Bone marrow (tissue), 2 donors: ENCODE results near the gene RBMS1.
"Not testable (repeated sequence)": the region's sequence is repeated elsewhere in the genome, so short reads cannot be mapped to it uniquely, and the experiment has no call there.

Experiments
- DNase-seq, 2 donors: peaks; one replicate each; lab custom pipeline; 2025; lab: John Stamatoyannopoulos, UW

RBMS1 gene

GRCh38 chr2:160469621-160470204 lies 23.9 kb downstream of the RBMS1 start:
- DNase-seq, result no peak

GRCh38 chr2:160469164-160469563 lies 24.4 kb downstream of the RBMS1 start:
- DNase-seq, result no peak

GRCh38 chr2:160467086-160467485 lies 26.5 kb downstream of the RBMS1 start:
- no peak for DNase-seq

GRCh38 chr2:160465406-160465805 lies 28.2 kb downstream of the RBMS1 start:
- DNase-seq, result no peak

GRCh38 chr2:160465002-160465401 lies 28.6 kb downstream of the RBMS1 start:
- no peak for DNase-seq

- no peak for DNase-seq
These were observed 29.6 kb downstream of the RBMS1 start for GRCh38 chr2:160464017-160464416.

GRCh38 chr2:160463245-160463644 lies 30.4 kb downstream of the RBMS1 start:
- DNase-seq, result no peak

GRCh38 chr2:160460333-160460731 lies 33.3 kb downstream of the RBMS1 start:
- no peak for DNase-seq

GRCh38 chr2:160459538-160460332 lies 33.9 kb downstream of the RBMS1 start:
- no peak for DNase-seq

GRCh38 chr2:160458718-160459453 lies 34.7 kb downstream of the RBMS1 start:
- DNase-seq, result no peak

GRCh38 chr2:160457588-160457987 lies 36.0 kb downstream of the RBMS1 start:
- no peak for DNase-seq

- no peak for DNase-seq
These were observed 39.4 kb downstream of the RBMS1 start for GRCh38 chr2:160454070-160454797.

GRCh38 chr2:160453111-160453820 lies 40.3 kb downstream of the RBMS1 start:
- DNase-seq, result no peak

GRCh38 chr2:160450486-160450885 lies 43.1 kb downstream of the RBMS1 start:
- no peak for DNase-seq

- not testable (repeated sequence) for DNase-seq
These were observed 44.8 kb downstream of the RBMS1 start for GRCh38 chr2:160448821-160449220.

GRCh38 chr2:160445673-160446072 lies 47.9 kb downstream of the RBMS1 start:
- no peak for DNase-seq

GRCh38 chr2:160442603-160443002 lies 51.0 kb downstream of the RBMS1 start:
- no peak for DNase-seq

GRCh38 chr2:160440888-160441287 lies 52.7 kb downstream of the RBMS1 start:
- no peak for DNase-seq

GRCh38 chr2:160439038-160439437 lies 54.6 kb downstream of the RBMS1 start:
- not testable (repeated sequence) for DNase-seq

GRCh38 chr2:160437273-160437672 lies 56.3 kb downstream of the RBMS1 start:
- DNase-seq, result no peak

- no peak for DNase-seq
These were observed 59.2 kb downstream of the RBMS1 start for GRCh38 chr2:160434254-160434948.
